Left lobe of liver (tissue), 2 donors: ENCODE measurements around the gene JAKMIP1. TPM values are rescaled to one million over a fixed set of nuclear protein-coding genes. Genes with fewer than 3 reads are reported as not detected.

ENCODE experiments used
- ATAC-seq: fragments of 200-7000 bp; cut with Tn5 transposase; one replicate; pipeline ENCODE4 v1.9.1; 2020; ENCODE audit warnings: mild to moderate bottlenecking, moderate library complexity
- DNase-seq: peaks from one replicate; pipeline ENCODE4 v3.0.0-alpha.2; 2020; ENCODE audit warnings: low spot score
- total RNA-seq: library from RNA; stranded (reverse); gene quantifications from one replicate; pipeline ENCODE4 v1.2.1, GENCODE V29; 2021
- donor health status: DM: no; HTN: no; CAD: no; lungs with moderate emphysema.
- donor health status: DM: no; HTN: yes; CAD: no.

Gene JAKMIP1
- total RNA-seq, 1 donor from 2014 or later = not detected

DNA sequence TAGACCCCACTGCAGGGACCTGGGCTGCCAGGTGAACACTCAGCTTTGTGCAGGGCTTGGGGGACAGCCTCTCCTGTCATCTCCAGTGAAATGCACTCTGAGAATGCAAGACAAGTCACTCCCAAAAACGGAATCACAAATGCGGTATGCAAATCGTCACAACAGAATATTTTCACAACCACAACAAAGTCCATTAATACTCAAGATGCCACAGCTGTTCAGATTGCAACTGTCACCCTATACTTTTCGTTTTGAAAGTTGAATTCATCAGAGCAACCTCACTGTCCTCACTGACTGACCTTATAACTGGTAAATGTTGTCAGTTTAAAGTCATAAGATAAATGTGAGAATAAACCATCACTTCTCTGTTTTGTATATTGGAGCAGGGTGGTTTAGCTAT, 16.6 kb downstream of the JAKMIP1 start:
- no peak for ATAC-seq
- DNase-seq = no peak

- ATAC-seq = no peak
These were observed 17.7 kb downstream of the JAKMIP1 start for GRCh38 chr4:6182376-6183280.

GRCh38 chr4:6180841-6181631, 19.3 kb downstream of the JAKMIP1 start:
- ATAC-seq = no peak
- no peak for DNase-seq

More at GRCh38 chr4:6182376-6183280, 17.7 kb downstream of the JAKMIP1 start:
- no peak for DNase-seq

DNA sequence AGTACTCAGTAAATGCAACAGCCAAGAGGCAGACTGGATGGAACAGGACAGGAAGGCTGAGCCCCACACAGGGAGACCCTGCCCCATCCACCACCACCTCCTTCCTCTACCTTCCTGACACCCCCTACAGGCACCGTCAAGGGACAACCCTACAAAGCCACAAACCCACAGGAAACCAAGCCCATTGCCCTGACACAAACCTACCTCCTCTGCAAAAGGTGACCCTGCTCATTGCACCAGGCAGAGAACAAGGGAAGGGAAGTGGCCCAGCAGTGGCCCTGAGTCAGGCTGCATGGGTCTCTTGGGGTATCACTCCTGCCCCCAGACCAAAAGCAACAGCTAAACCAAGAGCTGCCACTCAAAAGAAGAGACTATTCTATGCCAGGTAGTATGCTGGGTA, 21.0 kb downstream of the JAKMIP1 start:
- DNase-seq = no peak
- no peak for ATAC-seq

DNA sequence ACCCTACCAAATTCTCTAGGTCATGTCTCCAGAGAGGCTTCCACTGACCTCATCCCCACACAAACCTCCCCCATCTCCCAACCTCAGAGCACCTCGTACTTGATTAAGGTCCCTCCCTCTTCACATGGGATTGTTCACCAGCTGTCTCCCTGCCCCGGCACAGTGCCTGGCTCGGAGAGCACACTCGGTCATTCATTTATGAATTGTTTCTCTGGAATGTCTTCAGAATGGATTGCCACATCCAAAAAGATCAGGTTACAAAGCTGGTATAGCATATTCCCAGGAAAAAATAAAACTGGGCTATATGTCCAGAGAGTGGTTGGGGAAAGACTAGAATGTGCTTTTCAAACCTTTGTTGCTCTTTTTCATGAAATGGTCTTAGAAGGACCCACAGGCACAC, 21.6 kb downstream of the JAKMIP1 start:
- no peak for ATAC-seq
- DNase-seq = no peak

DNA sequence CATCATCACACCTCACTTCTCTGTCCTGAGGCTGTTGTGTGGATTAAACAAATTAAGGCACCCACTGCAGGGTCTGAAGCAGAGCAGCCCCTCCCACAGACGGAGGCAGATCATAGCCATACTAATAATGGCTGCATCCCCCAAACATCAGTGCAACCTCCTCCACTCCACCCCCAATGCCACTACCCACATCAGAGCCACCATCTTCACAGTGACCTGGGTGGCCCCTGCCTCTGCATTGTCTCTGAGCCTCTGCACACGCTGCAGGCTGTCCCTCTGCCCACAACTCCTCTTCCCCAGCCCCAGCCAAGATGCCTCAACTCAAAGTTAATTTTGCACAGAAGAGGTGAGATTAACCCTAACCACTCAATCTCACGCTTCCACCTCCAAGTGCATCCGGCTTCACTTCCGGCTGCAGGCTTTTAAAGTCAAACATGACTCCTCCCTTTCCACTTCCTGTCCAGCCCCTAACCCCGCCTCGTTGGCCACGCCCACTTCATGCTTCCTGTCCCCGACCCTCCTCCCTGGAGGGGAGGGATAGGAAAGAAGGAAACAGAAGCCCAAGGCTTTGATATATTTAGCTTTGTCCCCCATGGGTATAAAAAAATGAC, 22.7 kb downstream of the JAKMIP1 start:
- ATAC-seq = no peak
- no peak for DNase-seq

- ATAC-seq (no peak), DNase-seq (no peak)
These were observed 24.9 kb downstream of the JAKMIP1 start for GRCh38 chr4:6175426-6175825.

- ATAC-seq = no peak
- no peak for DNase-seq
These were observed 27.5 kb downstream of the JAKMIP1 start for GRCh38 chr4:6172927-6173200.

DNA sequence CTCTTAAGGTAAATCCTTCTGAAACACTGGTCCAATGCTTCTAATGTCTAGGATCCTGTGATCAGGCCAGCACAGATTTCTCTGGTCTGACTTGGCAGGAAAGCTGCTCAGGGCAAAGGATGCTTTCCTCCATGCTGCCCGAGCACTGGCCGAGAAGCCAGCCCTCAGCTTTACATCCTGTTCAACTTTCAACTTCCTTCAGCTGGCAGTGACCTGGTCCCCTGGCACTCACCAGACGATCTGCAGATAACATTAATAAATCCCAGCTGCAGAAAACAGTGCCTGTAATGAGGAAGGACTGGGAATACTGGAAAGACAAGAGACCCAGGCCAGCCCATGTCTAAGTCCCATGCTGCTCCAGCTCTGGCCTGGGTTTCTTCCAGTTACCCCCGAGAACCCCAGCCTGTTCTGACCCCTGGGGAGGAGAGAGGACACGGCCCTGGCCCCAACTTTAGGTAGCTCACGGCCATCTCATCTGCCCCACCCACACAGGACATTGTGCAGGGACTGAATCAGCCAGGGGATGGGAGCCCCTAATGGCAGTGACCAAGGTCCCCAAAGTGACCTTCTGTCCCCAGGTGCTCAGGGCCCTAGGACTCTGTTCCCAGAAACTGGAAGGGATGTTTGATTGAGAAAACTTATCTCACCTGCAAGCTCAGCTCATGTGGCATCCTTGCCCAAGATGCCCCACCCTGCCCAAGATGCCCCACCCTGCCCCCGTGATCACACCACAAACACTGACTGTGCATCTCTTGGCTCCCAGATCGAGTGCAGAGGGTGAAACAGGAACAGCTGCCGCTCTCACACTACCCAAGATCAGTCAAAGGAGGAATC, 28.0 kb downstream of the JAKMIP1 start:
- no peak for ATAC-seq
- no peak for DNase-seq

DNA sequence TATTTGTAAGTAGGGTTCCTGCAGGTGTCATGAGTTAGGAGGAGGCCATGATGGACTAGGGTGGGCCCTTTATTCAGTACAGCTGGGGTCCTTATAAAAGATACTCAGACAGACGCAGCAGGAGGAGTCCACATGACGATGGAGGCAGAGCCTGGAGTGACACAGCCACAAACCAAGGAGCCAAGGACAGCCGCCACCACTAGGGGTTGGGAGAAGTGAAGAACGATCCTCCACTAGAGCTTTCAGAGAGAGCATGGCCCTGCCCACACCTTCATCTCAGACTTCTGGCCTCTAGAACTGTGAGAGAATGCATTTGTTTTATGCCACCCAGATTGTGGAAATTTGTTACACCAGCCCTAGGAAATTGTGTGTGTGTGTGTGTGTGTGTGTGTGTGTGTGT, 31.1 kb downstream of the JAKMIP1 start:
- ATAC-seq = no peak
- no peak for DNase-seq

DNA sequence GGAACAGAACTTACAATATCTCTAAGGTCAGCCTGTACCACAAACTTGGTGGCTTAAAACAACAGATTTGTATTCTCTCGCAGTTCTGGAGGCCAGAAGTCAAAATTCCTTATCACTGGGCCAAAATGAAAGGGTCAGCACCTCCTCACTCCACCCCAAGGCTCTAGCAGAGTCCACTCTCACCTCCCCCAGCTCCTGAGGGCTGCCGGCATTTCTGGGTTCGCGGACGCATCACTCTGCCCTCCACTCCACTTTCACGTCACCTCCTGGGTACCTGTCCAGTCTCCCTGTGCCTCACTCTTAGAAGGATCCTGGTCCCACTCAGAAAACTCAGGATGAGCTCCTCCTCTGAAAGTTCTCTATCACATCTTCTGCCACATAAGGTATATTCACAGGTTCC, 34.6 kb downstream of the JAKMIP1 start:
- no peak for ATAC-seq
- DNase-seq = no peak

DNA sequence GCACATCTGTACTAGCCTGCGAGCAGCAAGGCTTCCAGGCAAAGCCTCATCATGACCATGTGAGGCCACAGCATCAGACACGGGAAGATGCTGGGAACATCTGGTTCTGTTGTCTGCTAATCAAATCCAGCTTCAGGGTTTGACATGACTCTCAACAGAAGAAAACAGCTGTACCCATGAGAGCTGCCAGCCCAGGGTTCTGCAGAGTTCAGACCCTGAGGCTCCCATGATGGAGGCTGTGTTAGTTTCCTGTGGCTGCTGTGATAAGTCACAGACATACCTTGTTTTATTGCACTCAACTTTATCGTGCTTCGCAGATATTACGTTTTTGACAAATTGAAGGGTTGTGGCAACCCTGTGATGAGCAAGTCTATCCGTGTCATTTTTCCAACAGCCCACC, 37.5 kb downstream of the JAKMIP1 start:
- ATAC-seq (no peak), DNase-seq (no peak)

GRCh38 chr4:6161921-6162464, 38.4 kb downstream of the JAKMIP1 start:
- ATAC-seq (no peak), DNase-seq (no peak)

DNA sequence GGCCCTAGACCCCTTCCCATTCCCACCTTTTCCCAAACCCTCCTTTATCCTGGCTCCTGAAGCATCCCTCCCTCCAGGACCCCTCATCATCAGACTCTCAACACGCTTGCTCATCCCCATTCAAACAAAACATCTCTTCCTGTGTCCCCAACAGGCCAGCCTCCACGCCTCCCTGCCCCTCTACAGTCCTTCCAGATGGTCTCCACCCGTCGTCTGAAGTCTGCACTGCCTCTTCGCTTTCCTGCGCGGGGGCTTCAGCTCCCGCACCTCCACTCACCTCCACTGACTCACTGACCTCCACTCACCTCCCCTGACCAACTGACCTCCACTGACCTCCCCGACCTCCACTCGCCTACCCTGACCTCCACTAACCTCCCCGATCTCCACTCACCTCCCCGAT, 39.8 kb downstream of the JAKMIP1 start:
- DNase-seq = no peak
- ATAC-seq = no peak

GRCh38 chr4:6157926-6158325, 42.4 kb downstream of the JAKMIP1 start:
- DNase-seq (no peak), ATAC-seq (no peak)

DNA sequence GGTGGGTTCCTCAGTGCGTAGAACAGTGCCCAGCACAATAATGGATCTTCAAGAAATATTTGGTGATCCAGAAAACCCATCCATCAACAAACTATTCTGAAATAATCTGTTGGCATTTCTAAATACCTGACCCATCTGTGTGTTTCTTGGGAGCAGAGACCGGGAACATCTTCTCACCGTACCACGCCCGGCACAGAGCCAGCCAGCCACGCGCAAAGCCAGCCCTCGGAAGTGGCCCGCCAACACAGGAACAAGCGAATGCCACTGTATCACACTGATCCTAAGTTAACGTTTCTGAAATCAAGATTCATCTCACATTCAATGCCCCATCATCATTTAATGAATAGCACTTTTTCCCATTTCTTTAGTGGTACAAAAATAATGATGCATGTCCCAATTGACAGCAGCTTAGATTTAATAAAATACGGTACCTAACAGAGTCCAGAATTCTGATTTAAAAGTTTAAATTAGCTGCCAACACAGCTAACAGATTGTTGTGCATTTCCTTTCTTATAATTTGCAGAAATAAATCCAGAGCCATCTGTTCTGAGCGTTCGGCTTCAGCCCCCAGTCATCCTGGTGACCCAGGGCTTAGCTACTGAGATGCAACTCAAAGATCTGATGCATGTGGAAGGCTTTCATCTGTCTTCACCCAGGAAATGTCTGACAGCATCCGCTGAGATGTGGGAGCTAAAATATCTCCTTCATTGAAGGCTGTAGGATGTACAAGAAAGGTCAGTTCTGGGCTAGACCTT, 44.2 kb downstream of the JAKMIP1 start:
- ATAC-seq (no peak), DNase-seq (no peak)

GRCh38 chr4:6154875-6155274, 45.5 kb downstream of the JAKMIP1 start:
- no peak for DNase-seq
- ATAC-seq = no peak

DNA sequence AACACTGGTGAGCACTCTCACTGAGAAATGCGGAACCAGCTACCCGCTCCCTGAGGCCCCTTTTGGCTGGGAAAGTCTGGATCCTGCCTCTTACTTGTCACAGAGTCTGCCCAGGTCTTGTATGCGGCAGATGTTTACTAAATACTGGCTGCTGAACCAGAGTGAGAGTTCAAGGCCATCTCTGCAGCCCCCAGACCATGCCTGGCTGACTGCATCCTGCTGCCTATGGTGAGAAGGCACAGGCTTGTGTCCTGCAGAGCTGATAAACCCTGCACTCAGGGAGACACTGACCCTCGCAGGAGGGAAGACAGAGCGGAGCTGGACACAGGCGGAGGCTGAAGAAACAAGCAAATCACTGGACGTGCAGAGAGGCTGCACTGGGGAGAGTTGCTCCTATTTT, 46.5 kb downstream of the JAKMIP1 start:
- no peak for ATAC-seq
- DNase-seq = no peak

- ATAC-seq (no peak), DNase-seq (no peak)
These were observed 47.3 kb downstream of the JAKMIP1 start for GRCh38 chr4:6152869-6153705.
